ENCODE results near the gene SDHC. TPM values are rescaled to one million over a fixed set of nuclear protein-coding genes. Genes with fewer than 3 reads are reported as not detected.

SDHC gene
- total and polyA plus RNA-seq, 8 donors: 18.2 to 91.4 (median 56.3) TPM

DNA sequence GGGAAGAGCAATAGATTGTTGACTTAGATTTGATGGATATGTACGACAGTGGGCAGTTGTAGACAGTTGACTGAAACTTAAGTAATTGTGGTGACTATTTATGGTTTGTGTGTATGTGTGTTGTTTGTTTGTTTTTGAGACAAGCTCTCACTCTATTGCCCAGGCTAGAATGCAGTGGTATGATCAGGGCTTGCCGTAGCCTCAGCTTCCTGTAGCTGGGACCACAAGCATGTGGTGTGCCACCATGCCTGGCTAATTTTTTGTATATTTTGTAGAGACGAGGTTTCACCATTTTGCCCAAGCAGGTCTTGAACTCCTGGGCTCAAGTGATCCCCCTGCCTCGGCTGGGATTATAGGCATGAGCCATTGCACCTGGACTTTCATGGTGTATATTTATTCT is 9.8 kb downstream of the SDHC start:
- Histone ChIP-seq H3K4me1 (peaks cover 0 to 6% (median 4%) of the 10 kb centered on the region in 3 donors), H3K9me3 (no peaks in the 10 kb centered on the region), H3K36me3 (peaks cover 0 to 4% (median under 1%) of the 10 kb centered on the region in 3 donors), H3K27ac (no peak overlapping the region), H3K27me3 (no peaks in the 10 kb centered on the region), H3K4me3 (no peak overlapping the region)
- TF ChIP-seq, protein P1, sequence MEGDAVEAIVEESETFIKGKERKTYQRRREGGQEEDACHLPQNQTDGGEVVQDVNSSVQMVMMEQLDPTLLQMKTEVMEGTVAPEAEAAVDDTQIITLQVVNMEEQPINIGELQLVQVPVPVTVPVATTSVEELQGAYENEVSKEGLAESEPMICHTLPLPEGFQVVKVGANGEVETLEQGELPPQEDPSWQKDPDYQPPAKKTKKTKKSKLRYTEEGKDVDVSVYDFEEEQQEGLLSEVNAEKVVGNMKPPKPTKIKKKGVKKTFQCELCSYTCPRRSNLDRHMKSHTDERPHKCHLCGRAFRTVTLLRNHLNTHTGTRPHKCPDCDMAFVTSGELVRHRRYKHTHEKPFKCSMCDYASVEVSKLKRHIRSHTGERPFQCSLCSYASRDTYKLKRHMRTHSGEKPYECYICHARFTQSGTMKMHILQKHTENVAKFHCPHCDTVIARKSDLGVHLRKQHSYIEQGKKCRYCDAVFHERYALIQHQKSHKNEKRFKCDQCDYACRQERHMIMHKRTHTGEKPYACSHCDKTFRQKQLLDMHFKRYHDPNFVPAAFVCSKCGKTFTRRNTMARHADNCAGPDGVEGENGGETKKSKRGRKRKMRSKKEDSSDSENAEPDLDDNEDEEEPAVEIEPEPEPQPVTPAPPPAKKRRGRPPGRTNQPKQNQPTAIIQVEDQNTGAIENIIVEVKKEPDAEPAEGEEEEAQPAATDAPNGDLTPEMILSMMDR (IDR thresholded peaks at IDR 0.05): no peak
- intact Hi-C loops (cut with DNase I): no loop called here
- FAIRE-seq (no peak), ATAC-seq (no peak), DNase-seq (no peak)
- 86 to 90% methylated on average over 4 of the region's 4 CpGs for WGBS, 2 donors

GRCh38 chr1:161330346-161330745 is 16.2 kb downstream of the SDHC start:
- no peaks in the 10 kb centered on the region for H3K4me1 ChIP-seq
- FAIRE-seq: no peak
- 91 to 92% methylated on average over 4 of the region's 4 CpGs for WGBS, 2 donors
- no peak overlapping the region for H3K4me3 ChIP-seq
- TF ChIP-seq, protein P1 (IDR thresholded peaks at IDR 0.05): no peak
- no peak for DNase-seq
- H3K9me3 ChIP-seq: no peaks in the 10 kb centered on the region
- ATAC-seq: no peak
- no peak overlapping the region for H3K27ac ChIP-seq
- peaks cover 0 to 33% (median 22%) of the 10 kb centered on the region in 3 donors for H3K36me3 ChIP-seq
- no peaks in the 10 kb centered on the region for H3K27me3 ChIP-seq
- intact Hi-C loops (cut with DNase I): no loop called here

DNA sequence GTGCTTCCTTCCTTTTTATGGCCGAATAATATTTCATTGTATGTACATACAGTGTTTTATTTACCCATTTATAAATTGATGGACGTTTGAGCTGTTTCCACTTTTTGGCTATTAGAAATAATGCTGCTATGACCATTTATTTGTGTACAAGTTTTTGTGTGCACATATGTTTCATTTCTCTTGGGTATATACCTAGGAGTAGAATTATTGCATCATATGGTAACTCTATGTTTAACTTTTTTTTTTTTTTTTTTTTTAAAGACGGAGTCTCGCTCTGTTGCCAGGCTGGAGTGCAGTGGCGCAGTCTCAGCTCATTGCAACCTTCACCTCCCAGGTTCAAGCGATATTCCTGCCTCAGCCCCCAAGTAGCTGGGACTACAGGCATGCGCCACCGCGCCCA is 19.0 kb downstream of the SDHC start:
- Histone ChIP-seq H3K4me1 (no peaks in the 10 kb centered on the region), H3K36me3 (peaks cover 0 to 33% (median 22%) of the 10 kb centered on the region in 3 donors), H3K27me3 (no peaks in the 10 kb centered on the region), H3K4me3 (no peak overlapping the region), H3K27ac (no peak overlapping the region), H3K9me3 (no peaks in the 10 kb centered on the region)
- DNase-seq (no peak), ATAC-seq (no peak), FAIRE-seq (no peak)
- intact Hi-C loops (cut with DNase I): no loop called here
- 92 to 93% methylated on average over 9 of the region's 9 CpGs for WGBS, 2 donors
- TF ChIP-seq, protein P1 (IDR thresholded peaks at IDR 0.05): no peak

DNA sequence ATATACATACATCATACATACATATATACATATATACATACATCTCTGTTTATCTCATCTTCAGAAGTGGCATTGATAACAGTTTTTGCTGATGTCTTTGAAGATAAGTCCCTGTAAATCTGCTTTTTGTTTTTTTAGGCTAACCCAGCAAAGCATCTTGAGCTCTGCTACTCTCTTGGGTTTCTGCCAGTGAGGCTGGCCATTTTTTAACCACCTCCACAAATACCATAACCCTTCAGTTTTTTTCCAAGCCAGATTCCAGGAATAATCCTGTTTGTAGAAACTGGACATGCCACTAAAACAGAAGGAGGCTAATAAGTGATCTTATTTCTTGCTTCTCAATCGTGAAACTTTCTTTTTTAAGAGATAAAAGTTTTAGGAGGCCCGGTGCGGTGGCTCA is 21.6 kb downstream of the SDHC start:
- intact Hi-C loops (cut with DNase I): no loop called here
- no peak for ATAC-seq
- FAIRE-seq: no peak
- no peaks in the 10 kb centered on the region for H3K9me3 ChIP-seq
- no peak overlapping the region for H3K27ac ChIP-seq
- no peaks in the 10 kb centered on the region for H3K4me1 ChIP-seq
- WGBS, 2 donors: 77 to 83% methylated on average over 3 of the region's 3 CpGs
- H3K36me3 ChIP-seq: peaks cover 0 to 25% (median 8%) of the 10 kb centered on the region in 3 donors
- H3K4me3 ChIP-seq: no peak overlapping the region
- DNase-seq: no peak
- TF ChIP-seq, protein P1 (IDR thresholded peaks at IDR 0.05): no peak
- no peaks in the 10 kb centered on the region for H3K27me3 ChIP-seq

DNA sequence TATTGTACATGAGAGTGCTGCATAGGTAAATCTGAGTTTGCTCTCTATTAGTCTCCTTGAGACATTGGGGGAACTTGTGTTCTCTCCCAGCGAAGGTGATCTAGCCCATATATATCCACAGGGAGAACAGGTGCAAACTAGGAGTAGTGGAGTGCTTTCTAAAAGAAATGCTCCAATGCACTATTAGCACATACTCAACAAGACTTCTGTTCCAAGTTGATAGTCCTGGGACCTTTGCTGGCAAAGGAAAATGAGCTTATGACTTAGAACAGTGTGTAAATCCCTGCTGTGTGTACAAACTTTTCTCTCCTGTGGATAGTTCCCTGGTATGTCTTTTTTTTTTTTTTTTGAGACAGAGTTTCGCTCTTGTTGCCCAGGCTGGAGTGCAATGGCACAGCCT is 28.0 kb downstream of the SDHC start:
- WGBS, 2 donors: 93 to 99% methylated on average over 2 of the region's 2 CpGs
- no peak overlapping the region for H3K27ac ChIP-seq
- no peaks in the 10 kb centered on the region for H3K27me3 ChIP-seq
- TF ChIP-seq, protein P1 (IDR thresholded peaks at IDR 0.05): no peak
- no peaks in the 10 kb centered on the region for H3K4me1 ChIP-seq
- no peak for ATAC-seq
- FAIRE-seq: no peak
- H3K36me3 ChIP-seq: peaks cover 0 to 26% (median 3%) of the 10 kb centered on the region in 3 donors
- intact Hi-C loops (cut with DNase I): no loop called here
- H3K9me3 ChIP-seq: no peaks in the 10 kb centered on the region
- no peak overlapping the region for H3K4me3 ChIP-seq
- no peak for DNase-seq
